MCF 10A (cell line): ENCODE data around the gene HOTAIR. TPM values are rescaled to one million over a fixed set of nuclear protein-coding genes. Genes with fewer than 3 reads are reported as not detected.

Experiments used
- BruUV-seq: library from RNA; stranded (reverse); fragments of 400-500 nt; replicated peaks from 2 replicates; lab custom pipeline; 2021; lab: Mats Ljungman, UMichigan
- CTCF ChIA-PET: fragments of 300-600 bp; sonication (Branson Sonifier 250); formaldehyde crosslinking; extraction: SDS; loops from one replicate; lab custom pipeline; 2021; ENCODE audit warnings: antibody characterized with exemption, inconsistent platforms; lab: Yijun Ruan, JAX
- POLR2A ChIA-PET: fragments of 300-600, 350-650 bp; sonication (Branson Sonifier 250); formaldehyde crosslinking; extraction: SDS; loops from one replicate; lab custom pipeline; 2020; ENCODE audit warnings: antibody characterized with exemption, inconsistent platforms; lab: Yijun Ruan, JAX
- DNase-seq: peaks from one replicate; pipeline ENCODE4 v3.0.0-alpha.2; 2018; ENCODE audit not compliant: unreplicated experiment
- H3K27ac Mint-ChIP-seq: one replicate; pipeline ENCODE4 v1.8.0; 2022; ENCODE audit warnings: mild to moderate bottlenecking, low read depth, mixed read lengths; ENCODE audit not compliant: unreplicated experiment
- H3K27me3 Mint-ChIP-seq: one replicate; pipeline ENCODE4 v1.8.0; 2022; ENCODE audit warnings: mixed read lengths; ENCODE audit not compliant: insufficient read depth, unreplicated experiment
- H3K36me3 Mint-ChIP-seq: one replicate; pipeline ENCODE4 v1.8.0; 2022; ENCODE audit warnings: mild to moderate bottlenecking, moderate library complexity, mixed read lengths; ENCODE audit not compliant: insufficient read depth, unreplicated experiment
- H3K4me1 Mint-ChIP-seq: one replicate; pipeline ENCODE4 v1.8.0; 2022; ENCODE audit warnings: mixed read lengths; ENCODE audit not compliant: insufficient read depth, unreplicated experiment
- H3K4me3 Mint-ChIP-seq: one replicate; pipeline ENCODE4 v1.8.0; 2022; ENCODE audit warnings: mild to moderate bottlenecking, moderate library complexity, mixed read lengths; ENCODE audit not compliant: unreplicated experiment
- H3K9me3 Mint-ChIP-seq: one replicate; pipeline ENCODE4 v1.8.0; 2022; ENCODE audit warnings: mixed read lengths; ENCODE audit not compliant: unreplicated experiment
- CTCF ChIP-seq: fragments of 200-600 bp; IDR thresholded peaks from one replicate; pipeline ENCODE4 v1.8.0; 2022; ENCODE audit warnings: antibody characterized with exemption, mild to moderate bottlenecking; ENCODE audit not compliant: unreplicated experiment
- intact Hi-C: fragments of 100-400 bp; cut with micrococcal nuclease; formaldehyde crosslinking; loops from 2 replicates; pipeline ENCODE4 v1.14.1; 2022
- total RNA-seq: library from RNA; stranded (reverse); gene quantifications from 2 replicates; pipeline ENCODE4 v1.2.3, GENCODE V29; 2022

The HOTAIR gene
- total RNA-seq, 1 experiment from 2014 or later = 2.0 TPM

GRCh38 chr12:53998110-53998899 lies 23.6 kb upstream of the HOTAIR start:
- ChIA-PET POLR2A (interaction anchor here (1.0 to 2.7 kb wide), 6 partner anchors 7 to 271 kb away, joined by 3 to 32 read pairs (median 9); partner anchors contain the start of genes CALCOCO1, HOXC13 and SMUG1), CTCF (interaction anchor here (0.5 to 12.4 kb wide), 12 partner anchors 9 to 252 kb away, joined by 3 to 200 read pairs (median 4); partner anchors contain the start of genes HOXC10, HOXC11 and HOXC8)
- Mint-ChIP-seq H3K36me3 (peaks cover 8% of the 10 kb centered on the region), H3K4me1 (peaks cover 12% of the 10 kb centered on the region), H3K27ac (no peak overlapping the region), H3K4me3 (peak overlapping the region; percentile 89), H3K9me3 (no peaks in the 10 kb centered on the region), H3K27me3 (peaks cover 7% of the 10 kb centered on the region)
- intact Hi-C loops = no loop called here
- no peak for DNase-seq
- no peak for TF ChIP-seq CTCF
- BruUV-seq = no TSS peak

GRCh38 chr12:53997204-53998109 lies 22.7 kb upstream of the HOTAIR start:
- intact Hi-C loops = no loop called here
- Mint-ChIP-seq H3K36me3 (no peaks in the 10 kb centered on the region), H3K27ac (no peak overlapping the region), H3K4me3 (no peak overlapping the region), H3K4me1 (peaks cover 12% of the 10 kb centered on the region), H3K9me3 (no peaks in the 10 kb centered on the region), H3K27me3 (peaks cover 7% of the 10 kb centered on the region)
- BruUV-seq = no TSS peak
- CTCF ChIA-PET = interaction anchor here (0.5 to 12.4 kb wide), 5 partner anchors 10 to 211 kb away, joined by 3 to 200 read pairs (median 4); partner anchors contain the start of gene HOXC10
- POLR2A ChIA-PET = interaction anchor here (1.0 kb wide), 1 partner anchor 59 kb away, joined by 3 read pairs; the partner anchor contains the start of gene HOXC13
- DNase-seq = no peak
- no peak for TF ChIP-seq CTCF

DNA sequence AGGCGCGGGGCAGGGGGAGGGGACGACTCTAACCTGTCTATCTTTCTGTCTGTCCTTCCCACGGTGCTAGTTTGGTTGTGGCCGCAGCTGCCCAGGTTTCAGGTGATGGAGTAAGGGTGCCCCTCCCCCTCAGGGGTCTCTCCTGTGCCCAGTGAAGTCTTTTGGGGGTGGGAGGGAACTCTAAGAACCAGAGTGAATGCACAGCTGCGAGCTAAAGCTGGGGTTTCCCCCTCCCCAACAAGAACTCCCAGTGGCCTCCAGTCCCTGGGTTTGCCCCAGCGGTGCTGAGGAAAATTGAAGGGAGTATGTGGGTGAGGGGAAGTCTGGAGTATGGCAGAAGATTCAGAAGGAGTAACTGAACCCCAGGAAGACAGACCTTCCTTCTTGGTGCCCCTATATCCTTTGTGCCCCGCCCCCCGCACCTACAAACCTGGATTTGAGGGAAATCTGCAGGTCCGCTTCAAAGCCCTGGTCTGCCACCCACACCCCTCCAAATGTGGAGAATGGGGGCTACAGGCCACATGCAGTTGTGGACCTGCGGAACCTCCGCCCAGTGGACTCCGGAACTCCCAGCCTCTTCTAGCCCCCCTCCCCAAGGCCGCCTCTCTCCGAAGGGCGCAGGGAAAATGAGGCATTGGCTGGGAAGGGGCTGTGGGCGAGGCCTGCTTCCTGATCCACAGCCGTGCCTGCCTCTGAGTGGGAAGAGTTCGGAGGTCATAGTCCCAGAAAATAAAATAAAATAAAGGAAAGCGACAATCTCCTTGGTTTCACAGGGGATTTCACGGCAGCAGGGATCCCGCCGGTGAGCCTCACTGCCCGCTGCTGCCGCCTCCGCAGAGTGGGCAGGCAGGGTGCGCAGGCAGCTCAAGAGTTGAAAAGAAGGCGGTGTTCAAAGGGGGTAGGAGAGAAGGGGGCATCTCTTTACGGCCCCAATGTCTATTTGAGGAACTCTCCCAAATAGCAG lies 21.8 kb upstream of the HOTAIR start:
- Mint-ChIP-seq H3K27me3 (peaks cover 7% of the 10 kb centered on the region), H3K4me3 (no peak overlapping the region), H3K36me3 (no peaks in the 10 kb centered on the region), H3K4me1 (peaks cover 7% of the 10 kb centered on the region), H3K9me3 (no peaks in the 10 kb centered on the region), H3K27ac (no peak overlapping the region)
- intact Hi-C loops = no loop called here
- BruUV-seq = no TSS peak
- no peak for TF ChIP-seq CTCF
- DNase-seq = no peak
- ChIA-PET POLR2A (no interaction called here), CTCF (interaction anchor here (1.0 kb wide), 1 partner anchor 213 kb away, joined by 3 read pairs; no protein-coding TSS in a partner anchor)
